CD1c-positive myeloid dendritic cell (primary cell): ENCODE results near the gene SLC6A1.

ENCODE experiments used
- DNase-seq: peaks from one replicate; pipeline ENCODE4 v3.0.0-alpha.2; 2016; ENCODE audit errors: extremely low spot score

Gene SLC6A1

DNA sequence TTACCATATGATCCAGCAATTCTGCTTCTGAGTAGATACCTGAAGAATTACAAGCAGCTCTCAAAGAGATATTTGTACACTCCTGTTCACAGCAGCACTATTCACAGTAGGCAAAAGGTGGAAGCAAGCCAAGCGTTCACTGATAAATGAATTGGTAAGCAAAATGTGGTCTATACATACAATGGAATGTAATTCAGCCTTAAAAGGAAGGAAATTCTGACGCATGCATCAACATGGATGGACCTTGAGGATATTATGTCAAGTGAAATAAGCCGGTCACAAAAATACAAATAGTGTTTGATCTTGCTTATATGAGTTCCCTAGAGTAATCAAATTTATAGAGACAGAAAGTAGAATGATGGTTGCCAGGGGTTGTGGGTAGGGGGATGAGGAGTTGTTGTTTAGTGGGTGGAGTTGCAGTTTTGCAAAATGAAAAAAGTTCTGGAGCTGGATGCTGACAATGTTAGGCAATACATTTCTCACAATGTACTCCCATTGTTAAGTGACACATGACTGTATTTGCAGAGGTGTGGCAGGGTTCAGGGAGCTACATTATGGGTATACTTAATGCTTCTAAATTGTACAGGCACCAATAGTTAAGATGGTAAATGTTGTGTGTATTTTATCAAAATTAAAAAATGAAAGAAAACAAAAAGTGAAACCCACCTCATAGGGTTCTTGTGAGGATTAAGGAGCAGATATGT is 26.7 kb downstream of the SLC6A1 start:
- DNase-seq = no peak

DNA sequence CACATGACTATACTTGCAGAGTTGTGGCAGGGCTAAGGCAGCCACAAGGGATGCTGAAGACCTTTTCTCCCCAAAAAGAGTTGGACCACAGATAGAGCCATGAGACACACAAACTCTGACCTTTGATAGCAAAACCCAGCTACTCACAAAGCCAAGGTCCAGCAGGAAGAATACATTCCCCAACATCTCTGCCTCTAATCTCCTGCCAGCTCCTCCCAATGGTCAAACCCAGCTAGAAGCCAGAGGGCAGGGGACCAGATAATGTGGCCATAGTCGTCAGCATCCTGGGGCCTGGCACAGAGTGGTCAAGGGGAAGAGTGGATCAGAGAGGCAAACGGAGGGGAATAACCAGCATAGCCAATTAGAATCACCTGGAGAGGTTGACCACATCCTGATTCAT is 28.2 kb downstream of the SLC6A1 start:
- DNase-seq = no peak

DNA sequence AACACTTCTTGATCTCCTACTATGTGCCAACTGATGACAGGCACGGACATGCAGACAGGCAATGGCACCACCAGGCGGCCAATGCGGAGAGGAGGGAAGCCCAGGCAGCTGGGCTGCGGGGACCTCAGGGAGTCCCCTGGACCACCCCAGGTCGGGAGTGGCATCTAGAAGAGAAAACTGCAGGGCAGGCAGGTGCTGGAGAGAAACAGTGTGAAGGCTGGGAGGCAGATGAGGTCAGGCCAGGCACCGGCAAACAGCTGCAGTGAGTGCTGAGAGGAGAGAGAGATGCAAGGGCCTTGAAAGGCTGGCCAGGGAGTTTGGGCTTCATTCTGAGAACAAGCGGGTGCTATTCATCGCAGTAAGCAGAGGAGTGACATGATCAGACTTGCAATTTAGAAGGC is 29.1 kb downstream of the SLC6A1 start:
- DNase-seq = no peak

DNA sequence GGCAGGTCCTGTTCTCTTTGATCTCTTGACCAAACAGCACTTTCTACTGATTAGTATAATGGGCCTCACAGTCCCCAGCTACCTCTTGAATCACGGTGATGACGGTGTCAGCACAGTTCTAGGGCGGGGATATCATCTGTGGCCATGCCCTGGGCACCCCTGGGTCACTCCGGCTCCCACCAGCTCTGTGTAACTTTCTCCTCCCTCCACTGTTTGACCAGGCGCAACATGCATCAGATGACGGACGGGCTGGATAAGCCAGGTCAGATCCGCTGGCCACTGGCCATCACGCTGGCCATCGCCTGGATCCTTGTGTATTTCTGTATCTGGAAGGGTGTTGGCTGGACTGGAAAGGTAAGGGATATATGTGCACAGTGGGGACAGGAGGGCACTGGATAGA is 29.6 kb downstream of the SLC6A1 start:
- no peak for DNase-seq

DNA sequence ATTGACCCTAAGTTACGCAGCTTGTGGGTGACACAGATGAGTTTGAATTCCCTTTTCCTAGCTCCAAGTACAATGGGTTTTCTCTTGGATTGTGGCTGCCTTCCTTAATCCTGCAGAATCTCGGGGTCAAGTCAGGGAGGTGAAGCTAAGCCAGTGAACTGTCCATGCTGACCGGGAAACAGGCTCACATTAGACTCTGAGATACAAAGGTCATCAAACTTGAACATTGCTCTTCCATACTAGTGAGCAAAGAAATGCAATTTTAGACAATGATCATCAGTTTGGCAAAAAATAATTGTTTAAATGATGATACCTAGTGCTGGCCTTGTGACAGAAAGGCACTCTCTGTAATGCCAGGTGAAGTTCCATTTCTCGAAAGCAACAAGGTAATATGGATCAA is 31.6 kb downstream of the SLC6A1 start:
- no peak for DNase-seq

DNA sequence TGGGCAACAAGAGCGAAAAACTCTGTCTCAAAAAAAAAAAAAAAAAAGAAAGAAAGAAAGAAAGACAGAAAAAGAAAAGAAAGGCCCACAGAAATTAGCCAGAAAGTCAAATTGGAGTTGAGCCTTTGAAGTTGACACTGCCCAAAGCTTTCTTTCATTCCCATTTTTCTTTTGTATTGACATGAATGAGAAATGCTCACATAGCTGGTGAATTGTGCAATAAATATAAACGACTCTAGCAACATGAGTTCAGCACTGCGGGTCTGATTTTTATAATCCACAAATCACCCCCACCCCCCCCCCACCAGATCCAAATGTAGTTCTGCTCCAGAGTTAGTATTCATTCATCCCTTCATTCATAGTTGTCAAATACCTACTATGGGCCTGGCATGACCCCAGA is 37.4 kb downstream of the SLC6A1 start:
- no peak for DNase-seq

DNA sequence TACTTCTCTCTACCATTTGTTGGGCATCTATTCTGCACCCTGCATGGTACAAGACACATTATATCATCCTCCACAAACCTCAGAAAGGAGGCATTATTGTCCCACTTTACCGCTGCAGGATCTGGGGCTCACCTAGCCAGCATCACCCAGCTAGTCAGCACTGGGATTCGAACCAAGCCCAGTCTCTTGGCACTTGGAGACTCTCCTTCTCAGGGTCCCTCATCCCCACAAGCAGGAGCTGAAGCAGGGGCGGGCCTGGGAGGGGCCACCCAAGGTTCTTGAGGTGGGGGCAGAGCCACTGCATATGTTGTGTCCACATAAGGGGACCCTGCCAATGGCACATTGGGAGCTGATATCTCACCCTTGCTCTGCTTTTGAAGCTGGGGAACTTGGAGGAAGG is 41.3 kb downstream of the SLC6A1 start:
- DNase-seq = no peak

DNA sequence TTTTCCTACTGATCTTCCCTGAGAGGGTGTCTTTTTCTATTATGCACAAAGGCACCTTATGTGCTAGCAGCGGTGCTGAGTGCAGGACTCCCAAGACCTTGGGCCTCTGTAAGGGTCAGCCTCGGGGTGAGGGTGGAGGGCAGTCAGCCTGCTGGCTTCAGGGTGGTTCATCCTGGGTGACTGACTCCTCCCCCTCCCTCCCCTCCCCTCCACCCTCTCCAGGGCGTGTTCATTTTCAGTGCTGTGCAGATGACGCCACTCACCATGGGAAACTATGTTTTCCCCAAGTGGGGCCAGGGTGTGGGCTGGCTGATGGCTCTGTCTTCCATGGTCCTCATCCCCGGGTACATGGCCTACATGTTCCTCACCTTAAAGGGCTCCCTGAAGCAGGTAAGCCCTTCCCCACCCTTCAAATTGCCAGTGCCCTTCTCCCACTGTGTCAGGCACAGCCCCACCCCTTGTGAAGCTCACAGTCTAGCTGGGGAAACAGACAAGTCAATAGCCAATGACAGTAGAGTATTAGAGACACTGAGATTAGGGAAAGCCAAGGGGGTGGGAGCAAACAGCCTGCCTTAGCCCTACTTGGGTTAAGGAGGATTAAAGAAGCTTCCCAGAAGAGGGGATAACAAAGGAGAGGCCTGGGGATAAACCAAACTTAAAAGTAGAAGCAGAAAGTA is 41.9 kb downstream of the SLC6A1 start:
- no peak for DNase-seq

DNA sequence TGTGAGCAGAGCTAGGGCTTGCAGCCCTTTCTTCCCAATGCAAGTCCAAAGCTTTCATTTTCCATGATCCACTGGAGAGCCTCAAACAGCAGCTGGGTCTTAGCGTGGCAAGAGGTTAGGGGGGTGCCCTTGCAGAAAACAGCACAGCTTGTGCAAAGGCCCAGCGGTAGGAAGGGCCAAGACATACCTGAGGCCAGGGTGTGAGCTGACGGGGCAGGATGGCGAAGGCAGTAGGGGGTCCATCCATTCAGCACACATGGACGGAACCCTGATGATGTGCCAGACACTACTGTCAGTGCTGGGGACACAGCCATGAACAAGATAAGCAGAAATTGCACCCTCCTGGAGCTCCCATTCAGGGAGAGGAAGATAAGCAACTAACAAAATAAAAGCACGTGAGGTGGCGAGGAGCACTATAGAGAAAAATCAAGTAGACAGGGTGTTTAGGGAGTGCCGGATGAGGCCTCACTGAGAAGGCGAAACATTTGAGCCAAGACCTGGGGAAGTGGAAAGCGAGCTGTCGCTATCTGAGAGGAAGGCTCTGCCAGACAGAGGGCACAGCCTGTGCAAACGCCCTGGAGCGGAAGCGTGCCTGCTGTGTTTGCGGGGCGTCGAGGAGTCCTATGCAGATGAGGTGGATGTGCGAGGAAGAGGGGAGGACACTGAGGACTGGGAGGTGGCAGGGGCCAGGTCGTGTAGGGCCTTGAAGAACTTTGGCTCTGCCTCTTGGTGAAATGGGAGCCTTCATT is 43.4 kb downstream of the SLC6A1 start:
- DNase-seq = no peak

DNA sequence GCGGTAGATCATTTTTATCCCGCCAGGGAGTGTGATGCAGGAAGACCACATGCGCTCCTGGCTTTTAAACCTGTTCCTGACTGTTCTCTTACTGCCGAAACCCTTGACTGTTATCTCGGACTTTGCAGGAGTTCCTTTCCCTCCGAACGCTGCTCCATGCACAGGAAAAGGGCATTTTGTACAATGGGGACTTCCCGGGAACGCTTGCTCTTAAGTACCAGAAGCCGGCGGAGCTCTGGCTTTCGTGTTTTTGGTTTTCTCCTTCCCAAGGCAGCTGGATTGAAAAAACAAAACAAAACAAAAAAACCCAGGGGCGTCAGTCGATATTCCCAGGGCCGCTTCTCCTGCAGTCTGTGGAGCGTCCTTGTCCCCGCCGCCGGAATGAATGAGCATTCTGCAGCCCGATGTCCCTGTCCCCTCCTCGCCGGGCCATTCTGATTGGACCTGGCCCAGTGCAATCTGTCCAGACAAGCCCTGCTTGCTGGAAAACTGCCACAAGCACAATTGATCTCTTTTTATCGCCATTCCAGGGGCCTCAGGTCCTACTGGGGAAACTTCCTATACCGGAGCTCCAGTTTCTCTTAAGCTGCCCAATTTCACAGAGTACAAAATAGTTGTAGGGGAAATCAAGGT is 44.8 kb downstream of the SLC6A1 start:
- no peak for DNase-seq

DNA sequence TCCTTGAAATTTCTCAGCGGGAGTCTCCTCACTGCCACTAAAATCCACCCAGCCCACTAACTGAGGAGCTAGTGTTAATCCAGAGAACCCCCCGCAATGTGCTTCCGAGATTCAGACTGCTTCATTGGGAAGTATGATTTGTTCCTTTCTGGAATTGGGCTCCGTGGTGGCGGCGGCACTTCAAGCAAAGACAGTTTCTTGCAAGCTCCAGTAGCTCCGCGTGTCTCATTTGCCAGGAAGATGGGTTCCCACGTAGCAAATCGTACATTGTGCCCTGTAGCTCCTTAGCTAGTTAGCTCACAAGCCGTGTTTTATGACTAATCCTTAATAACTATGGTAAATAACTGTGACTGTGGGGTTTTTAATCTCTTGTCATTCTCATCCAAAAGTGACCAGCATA is 45.4 kb downstream of the SLC6A1 start:
- DNase-seq = no peak

DNA sequence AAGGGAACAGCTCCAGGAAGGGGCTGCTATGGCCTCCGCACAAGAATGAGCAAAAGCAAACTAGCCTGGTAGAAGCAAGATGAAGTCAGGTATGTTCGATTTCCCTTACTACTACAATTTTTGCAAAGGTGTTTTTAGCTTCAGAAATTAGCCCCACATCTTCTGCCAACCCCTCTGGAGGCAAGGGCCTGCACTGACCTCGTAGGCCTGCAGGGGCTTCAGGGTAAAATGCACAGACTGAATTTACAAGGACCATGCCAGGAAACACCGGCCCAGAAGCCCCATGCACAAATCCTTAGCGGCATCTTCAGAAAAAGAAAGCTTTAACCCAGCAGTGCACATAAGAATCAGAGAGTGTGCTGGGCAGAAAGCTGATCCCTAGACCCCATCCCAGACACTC is 53.0 kb downstream of the SLC6A1 start:
- no peak for DNase-seq

DNA sequence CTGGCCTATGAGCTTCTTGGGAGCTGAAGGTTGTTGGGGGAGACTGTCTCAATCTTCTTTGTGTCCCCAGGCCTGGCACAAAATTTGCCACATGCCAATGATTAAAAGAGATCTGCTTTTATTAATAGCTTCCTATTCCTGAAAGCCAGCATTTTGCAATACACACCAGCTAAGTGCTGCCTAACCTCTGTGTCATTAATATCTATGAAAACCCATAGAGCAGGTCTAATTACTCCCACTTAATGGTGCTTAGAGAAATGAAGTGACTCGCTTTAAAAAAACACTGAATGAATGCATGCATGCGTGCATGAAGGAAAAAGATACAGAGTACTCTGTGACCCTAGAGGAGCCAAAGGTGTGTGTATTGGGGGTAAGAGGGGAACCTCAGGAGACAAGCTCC is 55.0 kb downstream of the SLC6A1 start:
- no peak for DNase-seq

DNA sequence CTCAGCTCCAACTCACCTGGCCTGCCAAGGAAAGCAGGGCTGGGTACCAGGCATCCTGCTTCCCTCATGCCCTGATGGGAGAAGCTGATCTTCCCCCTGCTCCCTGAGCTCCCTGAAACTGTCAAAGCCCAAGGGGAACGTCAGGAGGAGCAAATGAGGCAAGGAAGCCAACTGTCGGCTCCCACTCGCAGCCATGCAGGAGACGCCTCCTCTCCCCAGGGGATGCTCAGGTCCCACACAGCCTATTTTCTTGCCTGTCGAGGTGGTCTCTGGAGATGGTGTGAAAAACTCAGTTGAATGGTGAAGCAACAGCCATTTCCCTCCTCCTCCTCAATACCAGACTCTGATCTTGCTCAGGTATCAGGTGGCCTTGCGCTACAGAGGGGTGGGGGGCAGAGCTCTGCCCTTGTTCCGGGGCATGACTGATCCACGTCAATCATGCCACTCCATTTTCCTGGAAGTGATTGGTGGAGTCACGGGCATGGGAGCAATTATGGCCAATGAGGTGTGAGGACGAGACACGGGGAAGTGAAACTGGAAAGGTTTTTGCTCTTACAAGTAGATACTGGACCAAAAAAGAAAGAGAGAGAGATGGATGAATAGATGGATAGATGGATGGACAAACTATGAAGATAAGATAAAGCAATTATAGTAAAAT is 58.2 kb downstream of the SLC6A1 start:
- DNase-seq = no peak

DNA sequence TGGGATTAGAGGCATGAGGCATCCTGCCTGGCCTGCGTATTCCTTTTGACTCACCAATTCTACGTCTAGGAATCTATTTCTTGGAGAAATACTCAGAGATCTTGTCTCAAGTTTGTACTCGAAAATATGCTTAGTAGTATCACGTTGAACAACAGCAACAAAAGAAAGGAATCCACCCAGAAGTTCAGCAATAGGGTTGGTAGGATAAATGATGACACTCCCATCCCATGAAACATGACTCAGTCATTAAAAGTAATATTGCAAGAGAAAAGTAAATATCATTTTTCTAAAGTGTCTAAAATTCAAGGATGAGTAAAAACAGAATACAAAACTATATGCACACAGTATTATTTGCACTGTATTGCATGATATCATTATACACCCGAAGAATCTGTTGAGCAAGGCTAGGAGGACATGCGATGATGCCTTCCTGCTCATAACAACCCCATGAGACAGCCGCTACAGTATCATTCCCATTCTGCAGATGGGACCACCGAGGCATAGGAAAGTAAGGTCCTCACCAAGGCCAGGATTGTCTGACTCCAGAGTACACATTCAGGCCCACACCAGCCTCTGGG is 61.5 kb downstream of the SLC6A1 start:
- no peak for DNase-seq

DNA sequence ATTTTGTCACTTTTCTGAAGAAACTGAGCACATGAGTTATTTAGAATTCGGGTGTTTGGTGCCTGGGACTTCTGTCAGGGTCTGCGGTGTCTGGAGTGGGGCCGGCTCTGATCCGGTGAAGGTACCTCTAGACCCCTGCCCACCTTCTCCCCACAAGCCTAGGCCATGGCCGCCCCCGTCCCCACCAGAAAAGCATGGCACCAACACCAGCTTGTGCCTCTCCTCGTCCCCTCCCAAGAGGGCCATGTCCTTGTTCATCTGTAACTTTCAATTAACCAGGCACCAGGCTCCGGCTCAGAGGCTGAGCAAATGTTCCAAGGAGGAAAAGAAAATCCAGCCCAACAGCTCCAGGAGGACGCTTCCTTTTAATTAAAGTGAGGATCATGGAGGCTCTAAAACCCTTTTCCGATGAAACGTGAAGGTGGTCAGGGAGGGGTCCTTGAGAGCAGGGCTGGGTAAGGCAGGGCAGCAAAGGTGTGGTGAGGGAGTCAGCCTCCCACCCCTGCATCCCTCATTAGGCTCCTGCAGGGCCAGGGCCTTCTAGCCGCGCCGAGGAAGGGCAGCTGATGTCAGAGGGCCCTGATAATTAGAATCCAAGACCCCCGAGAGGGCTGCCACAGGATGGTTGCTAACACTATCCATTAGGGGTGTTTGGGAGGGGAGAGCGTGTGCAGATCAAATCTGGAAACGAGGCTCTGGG is 62.3 kb downstream of the SLC6A1 start:
- DNase-seq = no peak

DNA sequence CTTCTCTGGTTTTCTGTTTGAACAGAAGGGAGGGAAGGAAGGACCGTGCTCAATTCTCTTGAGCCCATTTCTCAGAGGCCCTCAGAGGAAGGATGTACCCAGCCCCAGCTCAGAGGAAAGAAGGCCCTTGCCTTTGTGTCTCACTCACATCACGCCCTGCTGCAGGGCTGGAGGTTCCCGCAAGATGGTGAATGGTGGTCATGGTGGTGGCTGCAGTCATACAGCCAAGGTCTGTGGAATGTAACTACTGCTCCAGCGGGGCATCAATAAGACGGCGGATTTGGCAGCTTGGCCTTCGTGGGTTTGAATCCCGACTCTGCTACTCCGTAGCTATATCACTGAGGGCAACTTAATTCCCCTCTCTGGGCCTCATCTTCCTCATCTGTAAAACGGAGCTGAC is 62.9 kb downstream of the SLC6A1 start:
- DNase-seq = no peak

DNA sequence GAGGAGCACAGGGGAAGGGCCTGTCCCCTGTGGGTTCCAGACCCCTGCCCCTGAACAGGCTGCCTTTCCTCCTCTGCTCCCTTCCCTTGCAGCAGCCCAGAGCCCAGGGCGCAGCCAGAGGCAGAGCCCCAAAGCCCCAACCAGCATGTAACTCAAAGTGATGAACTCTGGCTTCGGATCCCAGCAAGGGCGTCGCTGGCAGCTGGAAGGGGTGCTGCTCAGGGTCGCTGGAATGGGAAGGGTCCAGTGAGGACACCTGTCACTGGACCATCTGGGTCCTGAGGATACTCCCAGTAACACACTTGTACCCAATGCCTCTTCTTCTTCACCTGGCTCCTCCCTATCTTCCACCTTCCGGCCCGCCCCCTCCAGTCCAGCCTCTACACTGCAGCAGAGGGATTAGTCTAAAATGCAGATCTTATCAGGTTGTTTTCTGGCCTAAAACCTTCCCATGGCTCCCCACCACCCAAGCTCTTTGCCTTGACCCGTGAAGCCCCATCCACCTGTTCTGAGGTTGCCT is 64.0 kb downstream of the SLC6A1 start:
- no peak for DNase-seq

DNA sequence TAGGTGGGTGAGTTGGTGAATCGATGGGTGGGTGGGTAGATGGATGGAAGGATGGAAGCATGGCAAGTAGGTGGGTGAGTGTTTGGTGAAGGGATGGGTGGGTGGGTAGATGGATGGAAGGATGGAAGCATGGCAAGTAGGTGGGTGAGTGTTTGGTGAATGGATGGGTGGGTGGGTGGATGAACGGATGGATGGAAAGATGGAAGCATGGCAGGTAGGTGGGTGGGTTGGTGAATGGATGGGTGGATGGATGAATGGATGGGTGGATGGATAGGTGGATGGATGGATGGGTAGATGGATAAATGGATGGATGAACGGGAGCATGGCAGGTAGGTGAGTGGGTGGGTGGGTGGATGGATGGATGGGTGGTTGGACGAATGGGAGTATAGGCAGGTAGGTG is 65.1 kb downstream of the SLC6A1 start:
- DNase-seq = no peak

DNA sequence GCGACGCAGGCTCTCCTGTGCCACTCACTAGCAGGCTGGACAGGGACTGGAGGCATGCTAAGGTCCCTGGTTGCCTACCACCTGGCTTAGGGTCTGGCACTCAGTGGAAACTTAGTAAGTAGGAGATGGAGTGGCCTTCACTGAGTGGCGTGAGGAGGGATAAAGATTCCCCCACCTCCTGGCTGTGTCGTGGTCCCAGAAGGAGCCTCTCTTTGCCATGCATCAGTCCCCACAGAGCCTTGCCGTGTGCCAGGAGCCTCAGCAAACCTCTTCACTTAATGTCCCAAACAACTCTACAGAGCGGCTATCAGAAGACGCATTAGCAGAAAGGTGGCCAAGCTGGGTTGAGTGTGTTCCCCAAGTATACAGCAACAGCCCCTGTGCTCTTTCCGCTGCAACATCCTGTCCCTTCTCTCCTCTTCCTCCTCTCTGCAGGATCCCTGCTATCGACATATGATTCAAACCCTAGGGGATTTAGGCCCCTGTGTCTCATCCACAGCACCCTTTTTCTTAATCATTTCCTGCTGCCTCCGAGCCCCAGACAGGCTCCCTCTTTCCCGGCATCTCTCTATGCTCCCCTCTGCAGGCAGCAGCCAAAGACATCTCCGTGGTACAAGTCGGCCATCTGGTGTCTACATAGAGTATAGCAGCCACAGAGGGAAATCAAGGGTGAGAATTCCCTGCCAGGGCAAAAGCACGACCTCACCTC is 66.7 kb downstream of the SLC6A1 start:
- peak; percentile 63 for DNase-seq
